Measurements from ENCODE around the gene NHERF1.

The NHERF1 gene

GRCh38 chr17:74748529-74749278, at the start of gene NHERF1:
NHERF1 (plus strand) TSS chr17:74748628; CDS start chr17:74748847, 219 bp downstream.
- Histone ChIP-seq H3K27ac (ENCODE audit: low read length) (no peak within 1 kb of the TSS), H3K4me1 (ENCODE audit: control insufficient read depth, insufficient read depth, low read length) (peaks cover 26% of the 10 kb centered on the region)

GRCh38 chr17:74699236-74699635, 49.2 kb upstream of the NHERF1 start:
- Histone ChIP-seq H3K4me1 (ENCODE audit: control insufficient read depth, insufficient read depth, low read length) (no peaks in the 10 kb centered on the region), H3K4me3 (ENCODE audit: low read length in 2 of 2) (no peak overlapping the region), H3K9me3 (ENCODE audit: control insufficient read depth in 2 of 2, low read length in 2 of 2) (peaks cover 0 to under 1% of the 10 kb centered on the region in 2 donors), H3K9ac (ENCODE audit: low read length in 2 of 2) (no peak overlapping the region), H3K27ac (ENCODE audit: low read length) (no peak overlapping the region), H3K27me3 (ENCODE audit: control insufficient read depth in 1 of 2, insufficient read depth in 2 of 2, low read length in 2 of 2) (peaks cover 0 to 3% of the 10 kb centered on the region in 2 donors), H3K36me3 (ENCODE audit: control insufficient read depth in 2 of 2, insufficient read depth in 2 of 2, low read length in 2 of 2) (no peaks in the 10 kb centered on the region)

More at GRCh38 chr17:74748529-74749278, at the start of gene NHERF1:
- Histone ChIP-seq H3K36me3 (ENCODE audit: control insufficient read depth in 2 of 2, insufficient read depth in 2 of 2, low read length in 2 of 2) (no peaks in the 10 kb centered on the region), H3K27me3 (ENCODE audit: control insufficient read depth in 1 of 2, insufficient read depth in 2 of 2, low read length in 2 of 2) (peaks cover 3 to 12% of the 10 kb centered on the region in 2 donors), H3K9me3 (ENCODE audit: control insufficient read depth in 2 of 2, low read length in 2 of 2) (no peaks in the 10 kb centered on the region), H3K9ac (ENCODE audit: low read length in 2 of 2) (peak within 1 kb of the TSS; percentile 38 to 64), H3K4me3 (ENCODE audit: low read length in 2 of 2) (peak within 1 kb of the TSS; percentile 65 to 81)

DNA sequence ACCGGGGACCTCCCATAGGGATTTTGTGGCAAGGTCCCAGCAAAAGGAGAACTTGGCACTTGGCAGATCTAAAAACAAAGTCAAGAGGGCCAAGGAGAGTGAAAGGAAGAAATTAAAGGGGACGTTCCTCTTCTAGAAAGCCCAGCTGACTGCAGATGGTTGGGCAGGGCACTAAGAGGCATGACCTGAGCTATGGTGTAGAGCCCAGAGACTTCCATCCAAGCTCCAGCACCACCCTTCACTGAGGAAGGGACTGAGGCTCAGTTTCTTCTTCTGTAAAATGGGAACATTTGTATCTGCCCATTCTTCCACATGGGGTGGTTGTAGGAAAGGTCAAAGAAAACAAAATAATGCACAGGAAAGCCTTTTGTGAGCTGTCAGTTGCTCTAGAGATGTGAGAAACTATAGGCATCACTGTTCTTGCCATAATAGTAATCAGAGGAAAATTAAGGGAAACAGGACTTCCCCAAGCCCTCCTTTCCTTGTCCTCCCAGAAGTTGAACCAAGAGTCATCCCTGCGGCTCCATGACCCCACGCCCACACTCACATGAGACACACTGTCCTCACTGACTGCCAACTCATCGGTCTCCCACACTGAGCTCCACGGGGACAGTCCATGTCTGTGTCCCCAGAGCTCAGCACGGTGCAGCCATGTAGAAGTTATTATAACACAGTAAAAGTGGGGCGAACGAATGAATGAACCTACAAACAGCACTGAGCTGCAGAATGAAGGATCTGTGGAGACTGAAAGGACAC, 46.1 kb upstream of the NHERF1 start:
- Histone ChIP-seq H3K4me3 (ENCODE audit: low read length in 2 of 2) (no peak overlapping the region), H3K36me3 (ENCODE audit: control insufficient read depth in 2 of 2, insufficient read depth in 2 of 2, low read length in 2 of 2) (no peaks in the 10 kb centered on the region), H3K27ac (ENCODE audit: low read length) (no peak overlapping the region), H3K4me1 (ENCODE audit: control insufficient read depth, insufficient read depth, low read length) (no peaks in the 10 kb centered on the region), H3K9ac (ENCODE audit: low read length in 2 of 2) (no peak overlapping the region), H3K9me3 (ENCODE audit: control insufficient read depth in 2 of 2, low read length in 2 of 2) (no peaks in the 10 kb centered on the region), H3K27me3 (ENCODE audit: control insufficient read depth in 1 of 2, insufficient read depth in 2 of 2, low read length in 2 of 2) (peaks cover 0 to 2% of the 10 kb centered on the region in 2 donors)

DNA sequence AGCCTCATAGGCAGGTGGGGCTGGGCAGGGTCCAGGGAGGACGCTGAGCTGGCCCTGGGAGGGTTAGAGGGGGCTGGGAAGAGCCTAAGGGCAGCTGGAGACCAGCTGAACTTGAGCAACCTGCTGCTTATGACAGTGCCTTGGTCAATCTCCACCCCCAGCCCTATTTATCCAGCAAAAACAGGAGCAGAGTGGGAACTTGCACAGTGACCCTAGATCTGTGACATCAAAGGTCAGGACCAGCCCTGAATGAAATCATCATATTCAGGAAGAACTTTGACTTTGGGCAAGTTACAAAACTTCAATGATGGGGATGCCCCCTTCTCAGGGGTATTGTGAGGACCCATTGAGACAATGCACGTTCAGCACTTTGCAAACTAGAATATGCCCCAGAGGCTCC, 45.1 kb upstream of the NHERF1 start:
- H3K4me3 ChIP-seq (ENCODE audit: low read length in 2 of 2) = no peak overlapping the region
- H3K4me1 ChIP-seq (ENCODE audit: control insufficient read depth, insufficient read depth, low read length) = no peaks in the 10 kb centered on the region
- H3K36me3 ChIP-seq (ENCODE audit: control insufficient read depth in 2 of 2, insufficient read depth in 2 of 2, low read length in 2 of 2) = no peaks in the 10 kb centered on the region
- H3K27ac ChIP-seq (ENCODE audit: low read length) = no peak overlapping the region
- H3K9ac ChIP-seq (ENCODE audit: low read length in 2 of 2) = no peak overlapping the region
- no peaks in the 10 kb centered on the region for H3K27me3 ChIP-seq (ENCODE audit: control insufficient read depth in 1 of 2, insufficient read depth in 2 of 2, low read length in 2 of 2)
- no peaks in the 10 kb centered on the region for H3K9me3 ChIP-seq (ENCODE audit: control insufficient read depth in 2 of 2, low read length in 2 of 2)

GRCh38 chr17:74704544-74704943, 43.9 kb upstream of the NHERF1 start:
- Histone ChIP-seq H3K27me3 (ENCODE audit: control insufficient read depth in 1 of 2, insufficient read depth in 2 of 2, low read length in 2 of 2) (no peaks in the 10 kb centered on the region), H3K4me3 (ENCODE audit: low read length in 2 of 2) (no peak overlapping the region), H3K4me1 (ENCODE audit: control insufficient read depth, insufficient read depth, low read length) (no peaks in the 10 kb centered on the region), H3K27ac (ENCODE audit: low read length) (no peak overlapping the region), H3K9ac (ENCODE audit: low read length in 2 of 2) (no peak overlapping the region), H3K9me3 (ENCODE audit: control insufficient read depth in 2 of 2, low read length in 2 of 2) (no peaks in the 10 kb centered on the region), H3K36me3 (ENCODE audit: control insufficient read depth in 2 of 2, insufficient read depth in 2 of 2, low read length in 2 of 2) (no peaks in the 10 kb centered on the region)

DNA sequence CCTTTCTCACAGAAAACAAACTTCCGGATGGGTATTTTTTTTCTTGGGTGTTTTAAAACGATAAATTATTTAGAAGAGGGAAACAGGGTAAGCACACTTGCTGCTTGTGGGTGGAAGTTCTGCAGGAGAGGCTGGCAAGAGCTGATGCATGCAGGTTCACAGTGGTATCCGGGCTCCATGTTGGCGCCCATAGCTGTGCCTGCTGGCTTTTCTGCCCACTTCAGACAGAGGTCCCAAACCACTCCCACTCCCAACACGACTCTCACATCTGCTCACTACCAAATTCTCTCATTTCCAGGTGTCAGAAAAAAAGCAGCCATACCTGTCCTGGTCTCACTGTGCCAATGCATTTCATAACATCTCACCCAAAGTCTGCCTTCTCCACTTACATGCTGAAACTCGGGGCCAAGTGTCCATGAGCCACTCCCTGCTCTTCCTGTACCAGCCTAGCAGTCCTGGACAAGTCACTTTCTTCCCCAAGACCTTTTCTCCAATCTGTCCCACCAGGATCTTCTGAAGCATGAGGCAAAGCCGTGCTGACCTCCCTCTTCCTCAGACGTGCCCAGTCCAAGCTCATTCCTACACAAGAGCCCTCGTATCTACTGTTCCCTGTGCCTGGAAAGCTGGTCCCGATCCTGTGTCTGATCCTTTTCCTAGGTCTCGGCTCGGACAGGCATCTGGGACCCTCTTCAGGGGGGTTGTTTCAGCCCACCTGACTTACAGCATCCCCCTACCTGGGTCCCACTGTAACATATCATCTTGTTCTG, 37.2 kb upstream of the NHERF1 start:
- Histone ChIP-seq H3K27me3 (ENCODE audit: control insufficient read depth in 1 of 2, insufficient read depth in 2 of 2, low read length in 2 of 2) (peaks cover 4 to 11% of the 10 kb centered on the region in 2 donors), H3K9ac (ENCODE audit: low read length in 2 of 2) (no peak overlapping the region), H3K4me1 (ENCODE audit: control insufficient read depth, insufficient read depth, low read length) (no peaks in the 10 kb centered on the region), H3K36me3 (ENCODE audit: control insufficient read depth in 2 of 2, insufficient read depth in 2 of 2, low read length in 2 of 2) (no peaks in the 10 kb centered on the region), H3K9me3 (ENCODE audit: control insufficient read depth in 2 of 2, low read length in 2 of 2) (no peaks in the 10 kb centered on the region), H3K27ac (ENCODE audit: low read length) (no peak overlapping the region), H3K4me3 (ENCODE audit: low read length in 2 of 2) (no peak overlapping the region)

DNA sequence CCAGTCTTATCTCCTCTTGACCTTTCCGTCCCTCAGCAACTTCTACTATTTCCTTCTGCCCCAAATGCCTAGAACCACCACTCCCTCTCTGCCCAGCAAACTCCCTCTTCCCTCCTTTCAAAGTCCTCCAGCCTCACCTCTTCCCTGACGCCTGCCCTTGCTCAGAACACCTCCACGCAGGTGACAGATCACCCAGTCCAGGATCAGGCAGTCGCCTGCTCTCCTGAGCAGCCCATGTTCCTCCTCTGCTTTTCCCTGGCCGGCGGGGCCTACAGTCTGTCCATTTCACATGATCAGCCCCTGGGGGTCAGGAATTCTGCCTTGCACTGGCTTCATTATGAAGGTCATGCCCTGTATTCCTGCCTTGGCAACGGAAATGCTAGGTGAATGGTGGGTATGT, 36.1 kb upstream of the NHERF1 start:
- no peaks in the 10 kb centered on the region for H3K4me1 ChIP-seq (ENCODE audit: control insufficient read depth, insufficient read depth, low read length)
- no peaks in the 10 kb centered on the region for H3K9me3 ChIP-seq (ENCODE audit: control insufficient read depth in 2 of 2, low read length in 2 of 2)
- no peak overlapping the region for H3K27ac ChIP-seq (ENCODE audit: low read length)
- no peak overlapping the region for H3K9ac ChIP-seq (ENCODE audit: low read length in 2 of 2)
- no peak overlapping the region for H3K4me3 ChIP-seq (ENCODE audit: low read length in 2 of 2)
- peaks cover 4 to 11% of the 10 kb centered on the region in 2 donors for H3K27me3 ChIP-seq (ENCODE audit: control insufficient read depth in 1 of 2, insufficient read depth in 2 of 2, low read length in 2 of 2)
- no peaks in the 10 kb centered on the region for H3K36me3 ChIP-seq (ENCODE audit: control insufficient read depth in 2 of 2, insufficient read depth in 2 of 2, low read length in 2 of 2)

DNA sequence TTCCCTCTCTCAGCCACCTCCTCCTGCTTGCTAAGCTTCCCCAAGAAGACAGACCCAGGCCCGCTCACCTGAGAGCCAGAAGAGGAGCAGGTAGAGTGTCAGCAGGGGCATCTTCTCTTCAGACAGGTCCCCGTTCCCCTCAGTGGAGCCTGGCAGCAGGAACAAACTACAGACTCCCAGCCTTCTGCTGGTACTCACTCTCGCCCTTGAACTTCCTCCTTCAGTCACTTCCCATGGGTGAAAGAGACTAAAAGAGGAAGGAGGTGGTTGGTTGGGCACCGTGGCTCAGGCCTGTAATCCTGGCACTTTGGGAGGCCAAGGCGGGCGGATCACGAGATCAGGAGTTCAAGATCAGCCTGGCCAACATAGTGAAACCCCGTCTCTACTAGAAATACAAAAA, 35.7 kb upstream of the NHERF1 start, which contains the start of gene CD300LF:
Gene CD300LF, minus strand, starts transcription at position 168 of the 400 bp plus-strand sequence. Its CDS starts 57 bp downstream, at position 111.
- Histone ChIP-seq H3K9ac (ENCODE audit: low read length in 2 of 2) (no peak within 1 kb of the TSS), H3K27ac (ENCODE audit: low read length) (no peak within 1 kb of the TSS), H3K9me3 (ENCODE audit: control insufficient read depth in 2 of 2, low read length in 2 of 2) (no peaks in the 10 kb centered on the region), H3K4me1 (ENCODE audit: control insufficient read depth, insufficient read depth, low read length) (no peaks in the 10 kb centered on the region), H3K4me3 (ENCODE audit: low read length in 2 of 2) (no peak within 1 kb of the TSS), H3K27me3 (ENCODE audit: control insufficient read depth in 1 of 2, insufficient read depth in 2 of 2, low read length in 2 of 2) (peaks cover 4 to 11% of the 10 kb centered on the region in 2 donors), H3K36me3 (ENCODE audit: control insufficient read depth in 2 of 2, insufficient read depth in 2 of 2, low read length in 2 of 2) (no peaks in the 10 kb centered on the region)

GRCh38 chr17:74713171-74713755, 35.2 kb upstream of the NHERF1 start:
- H3K9me3 ChIP-seq (ENCODE audit: control insufficient read depth in 2 of 2, low read length in 2 of 2) = no peaks in the 10 kb centered on the region
- no peak overlapping the region for H3K4me3 ChIP-seq (ENCODE audit: low read length in 2 of 2)
- no peaks in the 10 kb centered on the region for H3K4me1 ChIP-seq (ENCODE audit: control insufficient read depth, insufficient read depth, low read length)
- H3K9ac ChIP-seq (ENCODE audit: low read length in 2 of 2) = no peak overlapping the region
- peaks cover 4 to 11% of the 10 kb centered on the region in 2 donors for H3K27me3 ChIP-seq (ENCODE audit: control insufficient read depth in 1 of 2, insufficient read depth in 2 of 2, low read length in 2 of 2)
- H3K36me3 ChIP-seq (ENCODE audit: control insufficient read depth in 2 of 2, insufficient read depth in 2 of 2, low read length in 2 of 2) = no peaks in the 10 kb centered on the region
- H3K27ac ChIP-seq (ENCODE audit: low read length) = no peak overlapping the region

- H3K27me3 ChIP-seq (ENCODE audit: control insufficient read depth in 1 of 2, insufficient read depth in 2 of 2, low read length in 2 of 2) = peaks cover 4 to 11% of the 10 kb centered on the region in 2 donors
- no peak overlapping the region for H3K4me3 ChIP-seq (ENCODE audit: low read length in 2 of 2)
- H3K4me1 ChIP-seq (ENCODE audit: control insufficient read depth, insufficient read depth, low read length) = no peaks in the 10 kb centered on the region
- no peaks in the 10 kb centered on the region for H3K36me3 ChIP-seq (ENCODE audit: control insufficient read depth in 2 of 2, insufficient read depth in 2 of 2, low read length in 2 of 2)
- H3K27ac ChIP-seq (ENCODE audit: low read length) = no peak overlapping the region
- no peaks in the 10 kb centered on the region for H3K9me3 ChIP-seq (ENCODE audit: control insufficient read depth in 2 of 2, low read length in 2 of 2)
- no peak overlapping the region for H3K9ac ChIP-seq (ENCODE audit: low read length in 2 of 2)
These were observed 33.3 kb upstream of the NHERF1 start for GRCh38 chr17:74715144-74715543.

Data from stomach smooth muscle (tissue), 2 donors.